Stromal cell of bone marrow (primary cell): ENCODE results near the gene MBNL1.

Experiments
- DNase-seq: peaks from one replicate; pipeline ENCODE4 v3.0.0-alpha.2; 2012; ENCODE audit warnings: low read depth

The MBNL1 gene

GRCh38 chr3:152491922-152492321, 223.2 kb downstream of the MBNL1 start:
- DNase-seq: no peak

DNA sequence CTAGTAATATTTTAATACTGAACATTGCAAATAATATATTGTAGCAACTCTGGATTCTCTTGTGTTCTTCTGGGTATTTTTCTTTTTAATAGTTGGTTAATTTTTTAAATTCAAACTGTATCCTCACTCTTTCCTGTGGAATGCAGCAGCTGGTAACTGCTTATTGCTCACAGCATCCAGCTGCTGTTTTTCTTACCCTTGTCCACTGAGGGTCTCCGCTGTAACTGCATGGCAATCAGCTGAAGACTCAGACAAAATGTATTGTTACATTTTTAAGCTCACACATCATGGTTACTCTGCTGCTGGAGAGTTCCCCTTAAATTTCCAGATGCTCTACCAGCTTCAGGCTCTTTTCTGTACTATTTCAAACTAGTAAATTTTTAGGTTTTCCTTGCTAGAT, 227.6 kb downstream of the MBNL1 start:
- DNase-seq: no peak

- DNase-seq: no peak
Measured at GRCh38 chr3:152496716-152497115, 228.0 kb downstream of the MBNL1 start.

DNA sequence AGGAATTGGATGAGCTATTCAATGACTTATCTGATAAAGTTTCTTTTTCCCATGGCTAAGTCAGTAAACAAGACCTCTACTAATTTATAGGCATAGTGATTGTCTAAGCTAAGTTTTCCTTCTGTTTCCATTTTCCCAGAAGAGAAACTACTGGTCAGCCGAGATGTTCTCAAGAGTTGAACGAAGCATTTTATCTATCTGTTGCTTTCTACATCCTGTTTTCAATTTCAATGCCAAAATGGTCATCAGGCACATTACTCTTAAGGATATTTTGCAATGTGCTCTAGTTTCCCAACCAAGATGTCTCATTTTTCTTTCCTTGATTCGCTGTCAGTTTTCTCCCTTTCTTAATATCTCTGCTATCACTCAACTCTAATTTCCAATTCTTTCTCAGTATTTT, 228.7 kb downstream of the MBNL1 start:
- DNase-seq: peak; percentile 57

DNA sequence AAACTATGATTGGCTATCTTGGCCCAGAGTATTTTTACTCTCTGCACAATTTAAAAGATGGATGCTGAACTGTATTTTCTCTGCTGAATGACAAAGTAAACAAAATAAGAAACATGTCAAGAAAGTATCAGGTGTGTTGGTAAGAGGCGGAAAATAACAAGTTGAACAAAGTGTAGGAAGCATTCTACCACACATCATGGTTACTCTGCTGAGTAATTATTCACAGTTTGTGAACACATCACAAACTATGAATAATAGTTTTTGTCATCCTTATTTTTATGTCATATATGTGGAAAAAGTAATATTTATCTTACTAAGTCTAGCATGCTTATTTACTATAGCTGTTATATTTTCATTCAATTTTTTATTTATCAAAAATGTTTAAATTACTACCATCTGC, 229.2 kb downstream of the MBNL1 start:
- DNase-seq: no peak

DNA sequence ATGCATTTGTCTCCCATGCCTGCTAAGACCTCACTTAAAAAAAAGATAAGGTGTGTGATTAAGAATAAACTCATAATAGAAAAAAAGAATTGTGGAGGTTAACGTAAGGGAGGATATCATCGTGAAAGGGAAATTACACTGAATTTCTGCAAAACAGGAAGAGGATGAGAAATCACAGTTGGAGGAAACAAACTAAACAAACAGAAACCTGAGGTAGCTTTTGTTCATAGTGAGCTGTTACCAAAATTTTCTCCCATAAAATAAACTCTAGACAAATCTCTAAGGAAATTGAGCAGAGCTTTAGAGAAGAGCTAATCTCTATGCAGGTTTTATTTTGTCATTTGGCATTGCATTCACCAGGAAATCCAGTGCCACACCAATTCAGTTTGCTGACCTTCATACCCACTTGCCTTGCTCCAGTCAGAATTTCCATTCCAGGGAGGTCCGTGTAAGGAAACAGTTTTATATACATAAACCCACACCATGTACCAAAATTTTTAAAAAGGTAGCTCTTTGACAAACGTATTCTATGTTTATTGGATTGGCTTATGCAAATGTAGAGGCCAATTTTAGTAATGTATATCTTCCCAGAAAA, 231.2 kb downstream of the MBNL1 start:
- DNase-seq: no peak

DNA sequence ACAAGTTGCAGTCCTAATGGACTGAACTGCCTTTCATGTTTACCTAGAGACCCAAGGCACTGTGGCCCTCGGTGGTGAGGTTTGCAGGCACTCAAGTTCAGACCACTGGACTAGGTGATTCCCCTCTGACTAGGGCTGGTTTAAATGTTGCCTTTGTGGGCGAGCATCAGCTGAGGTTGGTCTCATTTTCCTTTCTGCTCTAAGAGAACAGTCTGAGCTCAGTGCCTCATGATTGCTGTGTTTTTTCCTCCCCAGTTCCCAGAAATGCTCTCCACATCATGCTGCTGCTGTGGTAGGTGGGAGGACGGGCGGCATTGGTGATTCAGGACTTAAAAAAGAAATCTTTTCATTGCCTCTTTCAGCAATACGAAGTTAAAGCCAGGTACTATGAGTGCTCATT, 237.2 kb downstream of the MBNL1 start:
- no peak for DNase-seq

DNA sequence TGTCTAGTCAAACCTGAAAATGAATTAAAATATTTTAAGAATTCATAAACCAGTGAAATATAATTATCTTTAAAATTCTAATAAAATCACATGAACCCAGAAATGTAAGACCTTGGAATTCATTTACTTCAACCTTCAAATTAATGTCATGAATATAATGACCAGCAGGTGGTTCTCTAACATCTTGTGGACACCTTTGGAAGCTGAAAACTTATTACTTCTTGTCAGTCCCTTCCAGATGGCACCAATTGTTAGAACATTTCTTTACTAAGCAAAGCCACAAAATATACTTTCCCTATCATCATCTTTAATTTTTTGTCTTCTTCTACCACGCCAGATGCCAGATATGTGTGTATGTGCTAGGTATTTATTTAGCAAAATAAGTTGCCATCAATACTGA, 240.0 kb downstream of the MBNL1 start:
- no peak for DNase-seq

DNA sequence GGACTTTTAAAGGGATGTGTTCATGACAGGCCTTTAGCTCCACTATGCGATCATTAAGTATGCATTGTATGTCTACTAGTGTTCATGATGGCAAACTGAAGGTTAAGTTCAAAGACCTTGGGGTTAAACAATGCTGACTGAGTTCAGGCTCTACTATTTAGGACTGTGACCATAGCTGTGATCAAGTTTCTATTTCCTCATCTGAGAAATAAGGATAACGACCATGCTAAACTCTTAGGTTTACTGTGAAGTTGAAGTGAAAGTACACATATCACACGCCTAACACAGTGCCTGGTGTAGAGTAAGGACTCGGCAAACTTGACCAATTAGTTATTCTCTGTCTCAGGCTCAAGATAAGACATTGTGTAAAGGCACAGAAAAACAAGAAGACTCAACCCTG, 243.2 kb downstream of the MBNL1 start:
- DNase-seq: no peak

DNA sequence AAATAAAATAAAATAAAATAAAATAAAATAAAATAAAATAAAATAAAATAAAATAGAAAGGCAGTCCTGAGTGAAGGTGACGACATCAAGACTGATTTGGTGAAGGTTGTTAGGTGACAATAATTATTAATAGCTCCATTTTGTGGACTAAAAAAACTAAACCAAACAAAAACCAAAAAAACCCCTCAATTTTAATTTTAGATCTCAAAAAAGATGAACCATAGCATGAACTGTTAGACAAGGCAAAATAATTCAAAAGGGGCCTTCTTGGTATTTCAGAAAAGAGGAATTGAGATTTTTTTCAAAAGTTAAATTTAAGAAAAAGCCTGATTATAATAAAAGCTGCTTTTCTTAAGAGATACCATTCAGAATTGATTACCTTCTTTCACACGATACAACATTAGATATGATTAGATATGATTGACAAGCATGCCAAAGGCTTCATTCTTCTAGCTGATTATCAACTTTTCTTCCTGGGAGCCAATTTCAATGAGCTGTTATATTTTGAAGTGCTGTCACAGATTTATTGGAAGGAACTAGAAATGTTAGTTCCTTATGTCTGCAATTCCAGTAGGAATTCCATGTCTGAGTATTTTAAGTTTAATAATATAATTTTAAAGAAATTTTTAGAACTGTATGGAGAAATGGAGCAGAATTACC, 244.7 kb downstream of the MBNL1 start:
- DNase-seq: no peak
